Stimulated activated CD4-positive, alpha-beta T cell treated with anti-CD3 and anti-CD28 coated beads, Interleukin-1b, Interleukin-23, amount 100 ng/mL, for 1 hour (primary cell): ENCODE measurements around the gene PAFAH1B2.

Source experiments
- DNase-seq, 2 donors: peaks; one replicate each; pipeline ENCODE4 v3.0.0-alpha.2; 2020; ENCODE audit warnings: low read depth in 2 of 2

PAFAH1B2 gene

DNA sequence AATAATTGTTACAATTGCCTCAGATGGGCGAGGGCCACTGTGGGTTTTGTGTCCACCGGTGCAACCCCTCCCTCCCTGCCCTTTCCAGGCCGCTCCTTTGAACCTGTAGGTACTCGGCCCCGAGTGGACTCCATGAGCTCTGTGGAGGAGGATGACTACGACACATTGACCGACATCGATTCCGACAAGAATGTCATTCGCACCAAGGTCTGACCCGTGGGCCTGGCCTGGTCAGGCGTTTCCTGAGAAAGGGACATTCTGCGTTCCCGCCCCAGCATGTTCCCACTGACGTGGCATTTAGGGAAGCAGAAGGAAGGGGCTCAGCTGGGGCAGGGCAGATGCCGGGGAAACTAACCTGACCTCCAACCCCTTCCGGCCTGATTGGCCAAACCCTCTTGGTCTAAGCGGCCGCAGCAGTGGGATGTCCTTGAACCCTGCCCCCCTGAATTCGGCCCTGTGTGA lies 44.6 kb downstream of the PAFAH1B2 start:
- DNase-seq, result no peak

DNA sequence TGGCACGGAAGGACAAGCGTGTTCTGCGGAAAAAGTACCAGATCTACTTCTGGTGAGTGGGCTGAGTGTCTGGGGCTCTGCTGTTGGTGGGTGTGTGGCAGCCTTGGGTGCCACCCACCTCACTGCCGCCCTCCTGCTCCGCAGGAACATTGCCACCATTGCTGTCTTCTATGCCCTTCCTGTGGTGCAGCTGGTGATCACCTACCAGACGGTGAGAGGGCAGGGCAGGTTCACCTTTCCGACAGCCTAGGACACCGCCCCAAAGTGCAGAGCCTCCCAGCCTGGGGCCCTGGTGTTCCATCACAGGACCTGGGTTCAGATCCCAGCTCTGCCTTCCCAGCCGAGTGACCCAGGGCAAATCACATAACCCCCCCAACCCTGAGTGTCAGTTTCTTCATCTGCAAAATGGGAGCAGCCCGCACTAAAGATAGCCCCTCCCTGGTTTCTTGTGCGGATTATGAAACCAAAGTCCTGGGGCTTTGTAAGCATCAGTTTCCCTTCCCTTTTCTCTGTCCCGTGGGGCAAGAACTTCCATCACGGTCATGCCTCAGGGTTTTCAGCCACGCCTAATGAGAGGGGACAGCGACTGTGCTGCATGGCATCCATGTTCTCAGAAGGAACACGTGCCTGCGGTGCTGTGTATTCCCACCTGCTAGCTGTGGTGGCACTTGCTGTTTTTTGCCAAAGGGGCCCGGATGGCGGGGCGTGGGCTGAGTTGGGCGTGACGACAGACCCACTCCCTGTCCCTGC lies 45.3 kb downstream of the PAFAH1B2 start:
- no peak for DNase-seq

DNA sequence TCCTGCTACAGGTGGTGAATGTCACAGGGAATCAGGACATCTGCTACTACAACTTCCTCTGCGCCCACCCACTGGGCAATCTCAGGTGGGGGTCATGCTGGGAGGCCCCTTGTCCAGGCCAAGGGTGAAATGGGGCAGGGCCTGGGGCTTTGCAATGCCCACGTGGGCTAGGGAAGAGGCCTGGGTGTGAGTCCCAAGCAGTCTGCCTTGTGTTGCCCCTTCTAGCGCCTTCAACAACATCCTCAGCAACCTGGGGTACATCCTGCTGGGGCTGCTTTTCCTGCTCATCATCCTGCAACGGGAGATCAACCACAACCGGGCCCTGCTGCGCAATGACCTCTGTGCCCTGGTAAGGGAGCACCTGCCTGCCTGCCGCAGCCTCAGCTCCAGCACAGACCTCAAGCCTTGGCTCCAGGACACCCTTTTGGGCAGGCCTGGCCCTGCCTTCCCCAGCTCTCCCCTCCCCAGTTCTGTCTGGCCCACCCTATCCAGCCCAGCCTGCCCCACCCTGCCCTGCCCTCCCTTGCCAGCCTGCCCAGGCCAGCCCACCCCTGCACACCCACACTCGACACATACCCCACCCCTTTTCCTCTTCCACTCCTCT lies 46.0 kb downstream of the PAFAH1B2 start:
- DNase-seq, result no peak

DNA sequence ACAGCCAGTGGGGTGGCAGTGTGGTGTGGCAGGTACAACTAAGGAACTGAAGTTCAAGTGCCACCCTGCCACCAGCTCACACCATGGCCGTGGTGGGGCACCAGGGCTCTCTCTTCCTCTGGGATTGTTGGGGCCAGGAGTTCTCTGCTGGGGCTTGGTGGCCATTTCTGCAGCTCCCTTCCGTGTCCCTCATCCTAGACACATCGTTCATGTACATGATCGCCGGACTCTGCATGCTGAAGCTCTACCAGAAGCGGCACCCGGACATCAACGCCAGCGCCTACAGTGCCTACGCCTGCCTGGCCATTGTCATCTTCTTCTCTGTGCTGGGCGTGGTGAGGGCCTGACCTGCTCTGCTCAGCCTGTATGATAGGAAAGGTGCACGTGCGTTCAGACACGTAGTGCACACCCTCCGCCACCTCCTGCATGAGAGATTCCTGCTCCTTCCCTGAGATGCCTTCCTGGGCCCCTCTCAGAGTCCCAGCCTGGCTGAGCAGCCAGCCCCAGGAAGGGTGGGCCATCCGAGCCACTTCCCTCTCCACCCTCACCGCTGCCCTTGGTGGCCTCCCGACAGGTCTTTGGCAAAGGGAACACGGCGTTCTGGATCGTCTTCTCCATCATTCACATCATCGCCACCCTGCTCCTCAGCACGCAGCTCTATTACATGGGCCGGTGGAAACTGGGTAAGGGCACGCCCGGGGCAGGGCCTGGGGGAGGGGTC lies 47.8 kb downstream of the PAFAH1B2 start:
- no peak for DNase-seq

DNA sequence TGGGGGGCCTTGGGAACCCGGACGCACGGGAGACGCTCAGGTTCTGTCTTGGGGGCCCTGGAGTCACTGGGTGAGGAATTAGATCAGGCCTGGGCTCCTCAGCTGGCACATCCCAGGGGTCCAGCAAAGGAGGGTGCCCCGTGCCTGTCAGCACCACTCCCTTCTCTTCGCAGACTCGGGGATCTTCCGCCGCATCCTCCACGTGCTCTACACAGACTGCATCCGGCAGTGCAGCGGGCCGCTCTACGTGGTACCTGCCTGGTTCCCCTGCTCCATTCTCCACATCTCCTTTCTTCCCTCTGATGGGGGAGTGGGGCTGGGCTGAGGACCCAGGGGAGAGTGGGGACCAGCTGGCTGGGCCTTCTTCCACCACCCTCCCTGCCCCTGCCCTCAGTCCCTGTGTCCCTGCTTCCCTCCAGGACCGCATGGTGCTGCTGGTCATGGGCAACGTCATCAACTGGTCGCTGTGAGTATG lies 48.4 kb downstream of the PAFAH1B2 start:
- no peak for DNase-seq

DNA sequence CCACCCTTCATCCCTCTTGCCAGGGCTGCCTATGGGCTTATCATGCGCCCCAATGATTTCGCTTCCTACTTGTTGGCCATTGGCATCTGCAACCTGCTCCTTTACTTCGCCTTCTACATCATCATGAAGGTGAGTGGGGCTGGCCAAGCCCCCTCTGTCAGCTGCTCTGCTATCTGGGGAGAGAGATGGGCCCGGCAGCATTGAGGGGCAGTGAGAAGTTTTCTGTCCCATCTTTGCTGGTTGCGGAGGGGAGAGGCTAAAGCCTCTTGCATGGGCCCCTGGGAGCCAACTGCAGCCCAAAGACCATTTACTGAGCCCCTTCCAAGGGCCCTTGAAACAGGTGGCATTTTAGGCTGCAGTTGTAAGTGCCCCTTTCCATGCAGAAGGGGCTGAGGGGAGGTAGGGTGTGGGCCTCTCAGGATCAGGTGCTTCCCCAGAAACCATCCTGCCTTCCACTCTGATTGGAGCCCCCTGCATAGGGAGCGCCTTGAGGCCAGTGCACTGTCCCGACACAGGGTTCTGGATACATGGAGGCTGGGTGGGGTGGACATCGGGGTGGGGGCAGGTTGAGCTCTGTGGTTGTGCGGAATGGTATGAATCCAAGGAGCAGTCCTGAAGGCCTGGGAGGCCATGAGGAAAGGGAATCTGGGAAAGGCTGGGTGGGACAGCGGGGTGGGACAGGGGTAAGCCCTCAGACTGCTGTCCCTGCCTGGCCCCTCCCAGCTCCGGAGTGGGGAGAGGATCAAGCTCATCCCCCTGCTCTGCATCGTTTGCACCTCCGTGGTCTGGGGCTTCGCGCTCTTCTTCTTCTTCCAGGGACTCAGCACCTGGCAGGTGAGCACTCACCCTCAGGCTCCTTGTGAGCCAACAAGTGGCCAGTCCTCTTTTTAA lies 49.3 kb downstream of the PAFAH1B2 start:
- DNase-seq, result no peak

DNA sequence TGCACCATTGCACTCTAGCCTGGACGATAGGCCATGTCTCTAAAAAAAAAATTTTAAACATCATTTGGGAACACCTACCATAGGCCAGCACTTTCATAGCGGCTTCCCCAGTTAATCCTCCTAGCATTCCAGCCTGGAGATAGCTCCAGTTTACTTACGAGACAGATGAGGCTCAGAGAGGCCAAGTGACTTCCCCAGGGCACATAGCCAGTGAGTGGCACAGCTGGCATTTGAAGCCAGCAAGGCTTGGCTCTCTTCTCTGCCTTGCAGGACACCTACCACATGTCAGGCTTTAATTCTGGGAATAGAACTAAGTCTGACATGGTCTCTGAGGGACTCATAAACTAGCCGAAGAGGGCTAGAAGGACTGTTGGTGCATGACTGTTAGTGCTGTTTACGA lies 50.2 kb downstream of the PAFAH1B2 start:
- no peak for DNase-seq

DNA sequence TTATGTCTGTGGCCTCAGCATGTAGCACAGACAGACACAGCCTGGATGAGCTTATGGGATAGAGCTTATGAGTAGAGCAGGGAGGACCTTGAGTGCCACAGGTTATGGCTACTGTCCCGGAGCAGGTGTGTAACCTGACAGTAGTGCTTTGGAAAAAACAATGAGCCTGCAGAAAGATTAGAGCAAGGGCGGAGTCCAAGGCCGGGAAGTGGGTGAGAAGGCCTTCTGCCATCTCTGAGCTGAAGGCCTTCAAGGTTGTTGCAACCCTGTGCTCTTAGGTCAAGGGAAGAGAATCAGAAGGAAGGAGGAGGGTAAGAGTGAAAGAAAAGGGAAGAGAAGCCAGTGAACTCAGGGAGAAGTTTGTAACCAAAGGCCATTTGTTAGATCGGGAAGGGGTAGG lies 51.2 kb downstream of the PAFAH1B2 start:
- DNase-seq, result no peak

DNA sequence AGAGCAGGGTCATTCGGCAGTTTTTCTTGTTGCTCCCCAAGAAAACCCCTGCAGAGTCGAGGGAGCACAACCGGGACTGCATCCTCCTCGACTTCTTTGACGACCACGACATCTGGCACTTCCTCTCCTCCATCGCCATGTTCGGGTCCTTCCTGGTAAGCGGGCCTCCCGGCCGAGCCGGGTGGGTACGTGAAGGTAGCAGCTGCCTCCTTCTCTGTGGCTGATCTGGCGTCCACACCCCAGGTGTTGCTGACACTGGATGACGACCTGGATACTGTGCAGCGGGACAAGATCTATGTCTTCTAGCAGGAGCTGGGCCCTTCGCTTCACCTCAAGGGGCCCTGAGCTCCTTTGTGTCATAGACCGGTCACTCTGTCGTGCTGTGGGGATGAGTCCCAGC lies 51.7 kb downstream of the PAFAH1B2 start:
- DNase-seq, result no peak

DNA sequence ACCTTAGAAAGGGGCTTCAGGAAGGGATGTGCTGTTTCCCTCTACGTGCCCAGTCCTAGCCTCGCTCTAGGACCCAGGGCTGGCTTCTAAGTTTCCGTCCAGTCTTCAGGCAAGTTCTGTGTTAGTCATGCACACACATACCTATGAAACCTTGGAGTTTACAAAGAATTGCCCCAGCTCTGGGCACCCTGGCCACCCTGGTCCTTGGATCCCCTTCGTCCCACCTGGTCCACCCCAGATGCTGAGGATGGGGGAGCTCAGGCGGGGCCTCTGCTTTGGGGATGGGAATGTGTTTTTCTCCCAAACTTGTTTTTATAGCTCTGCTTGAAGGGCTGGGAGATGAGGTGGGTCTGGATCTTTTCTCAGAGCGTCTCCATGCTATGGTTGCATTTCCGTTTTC lies 52.9 kb downstream of the PAFAH1B2 start:
- DNase-seq, result no peak

DNA sequence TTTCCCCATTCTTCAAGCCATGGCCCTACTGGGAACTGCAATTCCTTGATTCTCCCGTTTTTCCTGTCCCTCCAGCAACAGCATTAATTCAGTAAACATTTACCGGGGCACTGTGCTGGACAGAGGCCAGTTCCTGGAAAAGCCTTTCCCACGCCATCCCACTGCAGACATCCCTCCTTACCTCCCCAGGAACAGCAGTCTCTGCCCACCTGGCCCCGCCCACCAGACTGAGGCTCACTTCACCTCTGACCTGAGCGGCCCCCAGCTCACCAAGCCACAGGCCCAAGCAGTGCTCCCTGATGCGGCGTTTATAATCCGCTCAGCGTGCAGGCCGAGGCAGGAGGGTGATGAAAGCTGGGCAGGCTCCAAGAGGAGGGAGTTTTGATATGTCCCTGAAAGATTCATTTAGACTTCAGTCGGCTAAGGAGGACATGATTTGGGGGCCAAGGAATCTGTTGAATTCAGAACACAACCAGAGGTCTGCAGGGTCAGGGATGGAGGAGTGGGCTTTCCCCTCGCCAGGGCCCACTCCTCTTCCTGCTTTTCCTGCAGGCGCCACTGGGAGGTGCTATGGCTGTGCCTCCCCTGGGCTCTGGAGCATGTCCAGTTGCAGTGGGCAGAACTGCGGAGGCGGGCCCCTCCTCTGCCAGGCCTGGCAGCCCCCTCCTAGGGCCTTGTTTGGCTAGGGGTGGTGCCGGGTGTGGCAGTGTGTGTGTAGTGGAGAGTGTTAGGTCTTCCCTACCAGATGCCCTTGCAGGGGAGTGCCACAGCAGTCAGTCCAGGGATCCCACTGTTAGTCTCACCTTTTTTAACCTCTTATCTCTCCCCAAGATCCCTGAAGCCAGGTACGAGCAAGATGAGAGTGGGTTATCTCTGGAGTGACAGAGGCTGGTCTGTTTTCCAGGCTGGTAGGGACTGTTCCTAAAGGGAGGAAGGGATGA lies 53.7 kb downstream of the PAFAH1B2 start:
- DNase-seq, result no peak

DNA sequence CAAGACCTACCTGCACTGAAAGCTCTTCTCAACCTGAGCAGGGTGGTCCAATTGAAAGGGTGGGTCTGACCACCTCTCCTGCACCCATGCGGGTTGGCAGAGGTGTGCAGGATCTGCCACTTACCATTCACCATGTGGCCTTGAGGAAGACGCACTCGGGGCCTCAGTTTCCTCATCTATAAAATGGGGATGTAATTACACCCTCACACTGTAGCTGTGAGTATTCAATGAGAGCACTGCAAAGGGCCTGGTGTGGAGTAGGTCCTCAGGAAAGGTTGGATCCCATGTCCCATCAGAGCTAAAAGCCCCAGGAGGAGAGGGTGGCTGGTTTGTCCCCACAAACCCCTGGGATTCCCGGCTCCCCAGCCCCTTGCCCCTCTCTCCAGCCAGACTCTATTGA lies 54.5 kb downstream of the PAFAH1B2 start:
- no peak for DNase-seq

DNA sequence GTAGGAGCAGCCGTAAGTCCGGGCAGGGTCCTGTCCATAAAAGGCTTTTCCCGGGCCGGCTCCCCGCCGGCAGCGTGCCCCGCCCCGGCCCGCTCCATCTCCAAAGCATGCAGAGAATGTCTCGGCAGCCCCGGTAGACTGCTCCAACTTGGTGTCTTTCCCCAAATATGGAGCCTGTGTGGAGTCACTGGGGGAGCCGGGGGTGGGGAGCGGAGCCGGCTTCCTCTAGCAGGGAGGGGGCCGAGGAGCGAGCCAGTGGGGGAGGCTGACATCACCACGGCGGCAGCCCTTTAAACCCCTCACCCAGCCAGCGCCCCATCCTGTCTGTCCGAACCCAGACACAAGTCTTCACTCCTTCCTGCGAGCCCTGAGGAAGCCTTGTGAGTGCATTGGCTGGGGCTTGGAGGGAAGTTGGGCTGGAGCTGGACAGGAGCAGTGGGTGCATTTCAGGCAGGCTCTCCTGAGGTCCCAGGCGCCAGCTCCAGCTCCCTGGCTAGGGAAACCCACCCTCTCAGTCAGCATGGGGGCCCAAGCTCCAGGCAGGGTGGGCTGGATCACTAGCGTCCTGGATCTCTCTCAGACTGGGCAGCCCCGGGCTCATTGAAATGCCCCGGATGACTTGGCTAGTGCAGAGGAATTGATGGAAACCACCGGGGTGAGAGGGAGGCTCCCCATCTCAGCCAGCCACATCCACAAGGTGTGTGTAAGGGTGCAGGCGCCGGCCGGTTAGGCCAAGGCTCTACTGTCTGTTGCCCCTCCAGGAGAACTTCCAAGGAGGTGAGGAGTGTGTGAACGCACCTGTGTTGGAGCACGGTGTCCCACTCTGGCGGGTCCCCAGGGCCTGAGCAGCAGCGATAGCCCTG lies 55.2 kb downstream of the PAFAH1B2 start, which contains the start of gene TAGLN:
Gene TAGLN, plus strand, starts transcription at position 318 of the 863 bp plus-strand sequence. CDS start 3,644 bp downstream, outside the sequence.
- DNase-seq, result no peak

DNA sequence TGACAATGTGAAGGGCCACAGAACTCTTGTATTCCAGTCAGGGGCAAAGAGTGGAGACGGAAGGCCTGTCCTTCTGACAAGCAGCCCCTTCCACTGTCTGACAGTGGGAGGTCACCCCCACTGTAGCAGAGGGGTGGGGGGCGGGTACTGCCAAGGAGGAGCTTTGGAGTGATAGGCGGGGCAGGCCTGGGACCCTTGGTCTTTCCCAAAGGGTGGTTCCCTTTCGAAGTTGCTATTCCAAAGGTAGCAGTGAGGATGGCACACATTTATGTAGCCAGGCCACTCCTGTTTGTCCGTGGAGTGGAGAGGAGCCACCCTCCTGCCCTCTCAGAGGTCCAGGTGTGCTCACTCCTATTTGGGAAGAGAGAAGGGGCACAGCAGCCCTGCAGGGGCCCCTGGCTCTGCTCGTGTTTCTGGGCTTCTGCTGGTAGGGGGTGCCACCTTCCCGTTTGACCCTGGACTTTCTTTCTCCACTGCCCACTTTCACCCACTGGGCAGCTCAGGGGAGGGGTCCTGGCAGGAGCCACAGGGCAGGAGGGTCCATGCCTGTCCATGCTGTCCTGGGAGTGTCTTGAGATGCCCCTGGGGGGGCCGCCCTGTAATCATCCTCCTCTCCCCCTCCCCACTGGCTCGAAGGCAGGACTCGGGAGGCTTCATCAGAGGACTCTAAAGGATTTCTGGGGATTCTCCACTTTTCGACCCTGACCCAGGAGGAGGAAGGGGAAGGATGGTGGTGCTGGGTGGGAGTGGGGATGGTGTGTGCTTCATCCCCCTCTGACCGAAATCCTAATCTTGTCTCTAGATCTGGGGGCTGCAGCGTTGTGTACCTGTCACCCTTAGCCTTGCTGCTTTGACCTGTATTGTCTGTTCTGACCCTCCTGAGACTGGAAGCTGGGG lies 56.1 kb downstream of the PAFAH1B2 start:
- no peak for DNase-seq

DNA sequence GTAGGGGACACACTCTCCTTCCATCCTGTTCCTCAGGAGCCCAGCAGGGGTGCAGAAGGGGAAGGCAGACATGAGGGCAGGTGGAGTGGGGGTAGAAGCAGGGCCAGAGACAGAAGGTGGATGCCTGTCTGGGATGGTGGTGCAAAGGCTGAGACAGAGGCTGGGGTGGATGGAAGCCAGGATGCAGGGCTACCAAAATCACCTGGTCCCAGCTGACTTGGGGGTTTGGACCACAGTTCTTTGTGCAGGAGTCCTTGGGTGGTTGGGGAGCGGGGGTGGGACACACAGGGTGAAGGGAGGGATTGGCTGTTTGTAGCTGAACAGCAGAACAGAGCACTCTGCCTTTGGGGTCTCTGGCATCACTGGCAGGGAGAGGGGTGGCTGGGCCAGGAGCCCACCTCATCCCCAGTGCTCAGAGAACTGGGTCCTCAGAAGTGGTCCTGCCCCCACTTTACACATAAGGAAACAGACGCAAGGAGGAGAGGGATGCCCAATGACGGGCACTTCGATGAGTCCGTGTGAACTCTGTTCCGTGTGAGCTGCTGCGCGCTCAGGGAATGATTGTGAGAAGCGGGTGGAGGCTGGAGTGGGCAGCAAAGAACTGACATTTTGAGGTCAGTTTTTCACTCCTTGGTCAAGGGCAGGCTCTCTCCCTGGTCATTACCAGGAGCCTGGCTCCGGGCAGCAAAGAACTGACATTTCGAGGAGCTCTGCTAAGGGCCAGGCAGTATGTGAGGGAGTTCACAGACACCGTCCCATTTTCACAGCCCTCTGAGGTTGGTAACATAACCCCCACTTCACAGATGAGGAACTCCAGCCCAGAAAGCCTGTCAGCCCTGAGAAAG lies 56.9 kb downstream of the PAFAH1B2 start:
- no peak for DNase-seq

DNA sequence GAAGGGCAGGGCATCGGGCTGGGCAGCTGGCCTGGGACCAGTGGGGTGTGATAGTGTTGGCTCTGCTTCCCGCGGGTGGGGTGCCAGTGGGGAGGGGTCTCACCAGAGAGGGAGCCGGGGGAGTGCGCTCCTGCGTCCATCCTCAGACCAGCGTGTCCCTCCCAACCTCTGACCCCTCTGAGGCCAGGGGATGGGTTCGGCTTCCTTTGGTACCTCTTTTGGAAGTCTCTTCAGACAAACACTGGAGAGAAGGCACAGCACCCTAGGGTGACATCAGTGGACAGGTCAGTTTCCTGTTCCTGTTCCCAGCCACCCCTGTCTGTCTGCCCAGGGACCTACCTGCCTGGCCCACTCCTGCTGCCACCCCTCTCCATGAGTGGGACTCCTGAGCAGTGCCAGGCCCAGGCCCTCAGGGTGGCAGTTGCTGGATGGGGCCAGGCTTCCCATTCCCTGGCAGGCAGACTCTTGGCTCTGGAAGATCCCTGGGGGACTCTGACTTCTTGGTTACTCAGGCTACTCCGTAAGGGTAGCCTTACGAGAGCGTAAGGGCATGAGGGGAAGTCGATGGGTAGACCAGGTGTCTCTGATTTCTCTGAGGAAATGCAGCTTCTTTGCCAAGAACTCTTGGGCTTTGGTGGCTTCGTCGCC lies 57.7 kb downstream of the PAFAH1B2 start:
- DNase-seq, result no peak
